HCEC 1CT (cell line): ENCODE data around the gene ALG10B.
"Not testable (repeated sequence)": the region's sequence is repeated elsewhere in the genome, so short reads cannot be mapped to it uniquely, and the experiment has no call there.

ENCODE experiments used
- DNase-seq: peaks from one replicate; pipeline ENCODE4 v3.0.0-alpha.2; 2017

Gene ALG10B, protein sequence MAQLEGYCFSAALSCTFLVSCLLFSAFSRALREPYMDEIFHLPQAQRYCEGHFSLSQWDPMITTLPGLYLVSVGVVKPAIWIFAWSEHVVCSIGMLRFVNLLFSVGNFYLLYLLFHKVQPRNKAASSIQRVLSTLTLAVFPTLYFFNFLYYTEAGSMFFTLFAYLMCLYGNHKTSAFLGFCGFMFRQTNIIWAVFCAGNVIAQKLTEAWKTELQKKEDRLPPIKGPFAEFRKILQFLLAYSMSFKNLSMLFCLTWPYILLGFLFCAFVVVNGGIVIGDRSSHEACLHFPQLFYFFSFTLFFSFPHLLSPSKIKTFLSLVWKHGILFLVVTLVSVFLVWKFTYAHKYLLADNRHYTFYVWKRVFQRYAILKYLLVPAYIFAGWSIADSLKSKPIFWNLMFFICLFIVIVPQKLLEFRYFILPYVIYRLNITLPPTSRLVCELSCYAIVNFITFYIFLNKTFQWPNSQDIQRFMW

DNA sequence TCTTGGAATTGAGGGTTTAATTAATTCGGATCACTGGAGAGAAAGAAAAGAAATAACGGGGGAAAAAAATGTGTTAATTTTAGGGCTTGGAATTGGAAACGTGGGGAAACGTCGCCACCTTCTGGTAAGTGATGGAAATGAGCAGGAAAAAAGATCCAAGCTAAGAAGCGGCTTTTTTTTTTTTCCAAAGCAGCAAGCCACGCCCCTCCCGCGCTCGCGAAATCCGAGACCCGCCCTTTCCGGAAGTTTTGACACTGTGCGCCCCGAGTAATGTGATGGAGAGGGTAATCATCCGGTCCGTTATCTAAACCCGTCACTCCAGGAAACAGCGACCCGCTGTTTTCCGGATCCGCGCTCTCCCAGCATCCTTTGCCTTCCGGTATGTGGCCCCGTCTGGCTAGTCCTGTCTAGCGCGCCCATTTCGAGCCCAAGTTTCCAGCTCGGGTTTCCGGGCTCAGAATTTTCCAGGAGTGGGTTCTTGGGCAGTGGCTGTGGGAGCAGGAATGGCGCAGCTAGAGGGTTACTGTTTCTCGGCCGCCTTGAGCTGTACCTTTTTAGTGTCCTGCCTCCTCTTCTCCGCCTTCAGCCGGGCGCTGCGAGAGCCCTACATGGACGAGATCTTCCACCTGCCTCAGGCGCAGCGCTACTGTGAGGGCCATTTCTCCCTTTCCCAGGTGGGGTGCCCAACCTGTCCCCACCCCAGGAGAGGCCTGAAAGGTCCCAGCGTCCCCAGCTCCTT lies at the start of gene ALG10B:
Gene ALG10B (plus strand): TSS at position 384 of the 739 bp plus-strand sequence. CDS start 120 bp downstream, at position 504.
- peak; percentile 94 for DNase-seq

GRCh38 chr12:38268612-38269011 lies 48.0 kb upstream of the ALG10B start:
- DNase-seq: no peak

- DNase-seq: no peak
Observed at GRCh38 chr12:38269897-38270296, 46.7 kb upstream of the ALG10B start.

- DNase-seq: no peak
Observed at GRCh38 chr12:38279756-38280155, 36.8 kb upstream of the ALG10B start.

- DNase-seq: no peak
Observed at GRCh38 chr12:38282886-38283285, 33.7 kb upstream of the ALG10B start.

DNA sequence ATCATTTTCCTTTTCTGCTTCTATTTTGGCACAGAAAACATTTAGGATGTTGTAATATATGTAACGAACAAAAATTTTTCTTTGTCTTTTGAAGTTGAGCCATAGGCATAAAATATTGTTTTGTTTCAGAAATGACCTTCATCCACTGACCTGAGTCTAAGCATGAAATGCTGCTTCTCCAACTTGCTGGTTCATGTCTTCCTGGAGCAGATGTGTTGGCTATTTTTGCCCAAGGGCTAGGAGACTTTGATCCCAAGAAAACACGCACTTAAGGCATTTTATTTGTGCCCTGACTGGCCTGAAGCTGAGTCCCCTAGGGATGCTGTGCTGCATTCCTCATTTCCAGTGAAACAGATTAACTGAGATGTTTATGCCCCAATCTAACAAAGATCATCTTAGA lies 27.2 kb upstream of the ALG10B start:
- DNase-seq: no peak

- DNase-seq: no peak
Observed at GRCh38 chr12:38291160-38291559, 25.4 kb upstream of the ALG10B start.

DNA sequence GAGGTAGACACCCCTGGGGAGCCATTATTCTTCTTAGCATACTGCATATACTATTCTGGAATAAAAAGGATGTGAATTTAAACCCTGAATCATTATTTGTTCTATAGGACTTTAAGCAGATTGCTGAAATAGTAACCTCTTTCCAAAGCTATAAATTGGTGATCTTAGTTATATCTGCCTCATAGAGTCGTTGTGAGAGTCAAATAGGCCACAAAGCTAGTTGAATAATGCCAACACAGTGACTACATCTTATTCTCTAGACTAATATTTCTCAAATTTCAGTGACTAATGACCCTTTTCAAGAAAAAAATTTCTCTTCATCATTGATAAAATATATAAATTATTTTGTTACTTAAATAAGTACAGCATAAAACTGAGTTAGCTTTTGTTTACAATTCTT lies 13.6 kb upstream of the ALG10B start:
- DNase-seq: not testable (repeated sequence)

- not testable (repeated sequence) for DNase-seq
Observed at GRCh38 chr12:38321966-38322365, 5.4 kb downstream of the ALG10B start.

DNA sequence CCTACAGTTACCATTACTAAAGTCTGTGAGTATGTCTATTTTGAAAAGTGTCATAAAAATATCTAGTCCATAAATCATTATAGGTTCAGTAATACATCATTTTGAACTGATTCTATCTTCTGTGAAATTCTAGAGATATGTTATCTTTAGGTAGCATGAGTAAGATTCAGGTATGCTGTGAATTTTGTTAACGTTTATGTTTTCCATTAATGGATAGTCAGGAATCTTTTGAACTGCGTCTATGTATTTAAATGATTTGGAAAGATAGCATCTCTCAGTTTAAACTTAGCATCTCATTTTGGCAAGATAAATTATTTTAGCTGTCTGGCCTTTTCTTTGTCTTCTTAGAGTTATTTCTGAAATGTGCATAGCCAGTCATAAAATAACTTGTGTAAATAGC lies 8.3 kb downstream of the ALG10B start:
- no peak for DNase-seq

- no peak for DNase-seq
Observed at GRCh38 chr12:38327356-38327755, 10.8 kb downstream of the ALG10B start.

- peak; percentile 17 for DNase-seq
Observed at GRCh38 chr12:38328306-38328895, 11.8 kb downstream of the ALG10B start.

GRCh38 chr12:38330414-38330813 lies 13.8 kb downstream of the ALG10B start:
- not testable (repeated sequence) for DNase-seq

- no peak for DNase-seq
Observed at GRCh38 chr12:38332814-38333213, 16.2 kb downstream of the ALG10B start.

GRCh38 chr12:38342444-38342843 lies 25.9 kb downstream of the ALG10B start:
- no peak for DNase-seq

- DNase-seq: not testable (repeated sequence)
Observed at GRCh38 chr12:38343256-38343655, 26.7 kb downstream of the ALG10B start.

GRCh38 chr12:38343916-38344315 lies 27.3 kb downstream of the ALG10B start:
- DNase-seq: not testable (repeated sequence)

DNA sequence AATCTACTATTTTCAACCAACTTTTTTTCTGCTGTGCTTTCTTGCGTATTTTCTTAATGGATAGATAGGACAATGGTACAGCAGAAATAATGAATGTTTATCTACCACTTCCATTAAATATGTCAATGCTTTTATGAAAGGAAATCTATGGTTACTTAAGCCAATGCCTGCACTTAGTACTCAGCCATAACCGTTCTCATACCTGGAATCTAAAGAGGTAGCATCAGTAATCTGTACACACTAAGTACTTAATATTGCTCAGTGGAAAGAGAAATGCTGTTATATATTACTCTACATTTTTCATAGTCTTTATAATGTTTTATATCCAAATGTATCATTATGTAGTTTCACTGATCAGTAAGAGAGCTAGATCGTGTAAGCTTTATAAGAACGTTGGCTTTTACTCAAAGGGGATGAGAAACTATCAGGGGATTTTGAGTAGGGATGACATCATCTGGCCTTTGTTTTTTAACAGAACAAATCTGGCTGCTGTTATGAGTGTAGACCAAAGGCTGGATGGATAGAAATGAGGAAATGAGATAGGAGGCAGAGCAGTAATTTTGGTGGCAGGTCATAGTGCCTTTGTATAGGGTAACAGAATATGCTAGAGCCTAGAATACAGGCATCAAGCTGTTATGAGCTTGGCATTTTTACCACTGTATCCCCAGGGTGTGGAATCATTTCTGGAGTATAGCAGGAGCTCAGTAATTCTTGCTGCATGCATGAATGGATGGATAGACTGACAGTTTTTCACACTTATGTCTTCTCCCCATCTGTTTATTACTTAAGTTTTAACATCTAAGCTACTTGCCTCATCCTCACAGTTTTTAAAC lies 34.0 kb downstream of the ALG10B start:
- no peak for DNase-seq

DNA sequence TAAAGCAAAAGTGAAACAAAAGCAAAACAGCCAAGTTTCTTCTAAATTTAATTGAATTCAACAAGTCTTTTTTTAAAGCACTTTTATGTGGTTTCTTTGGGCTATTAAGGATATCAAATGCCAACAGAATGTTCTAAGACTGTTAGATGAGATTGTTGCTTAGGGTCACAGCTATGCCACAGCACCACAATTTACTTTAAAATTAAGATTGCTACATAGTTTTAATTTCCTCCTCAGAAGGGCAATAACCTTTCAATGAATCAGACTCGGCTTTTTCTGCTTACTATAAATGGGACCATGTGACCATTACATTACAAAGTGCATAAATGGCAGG lies 34.6 kb downstream of the ALG10B start:
- not testable (repeated sequence) for DNase-seq

- DNase-seq: no peak
Observed at GRCh38 chr12:38367506-38367905, 50.9 kb downstream of the ALG10B start.

GRCh38 chr12:38370311-38370710 lies 53.7 kb downstream of the ALG10B start:
- no peak for DNase-seq

DNA sequence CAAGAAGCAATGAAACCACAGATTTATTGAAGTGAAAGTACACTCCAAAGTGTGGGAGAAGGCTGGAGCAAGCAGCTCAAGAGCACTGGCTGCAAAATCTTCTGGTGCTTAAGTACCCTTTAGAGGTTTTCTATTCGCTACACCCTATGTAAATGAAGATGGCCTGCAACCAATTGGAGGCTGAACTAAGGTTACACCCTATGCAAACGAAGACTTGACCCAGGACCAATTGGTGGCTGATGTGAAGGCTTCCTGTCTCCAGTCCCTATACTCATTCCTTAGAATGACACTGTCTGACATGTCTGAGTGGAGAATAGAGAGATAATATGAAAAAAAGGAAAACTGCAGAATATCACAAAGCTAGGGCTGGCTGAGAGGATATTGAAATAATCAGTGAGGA lies 57.2 kb downstream of the ALG10B start:
- DNase-seq: no peak

- DNase-seq: no peak
Observed at GRCh38 chr12:38374751-38375150, 58.2 kb downstream of the ALG10B start.
